ENCODE data around the gene RFX2. TPM values are rescaled to one million over a fixed set of nuclear protein-coding genes. Genes with fewer than 3 reads are reported as not detected.

The RFX2 gene
- total and polyA plus RNA-seq, 2 experiments from 2014 or later, result 2.3 to 4.9 TPM

- TF ChIP-seq EZH2phosphoT487 (IDR thresholded peaks at IDR 0.05; ENCODE audit: low read depth, severe bottlenecking, unreplicated experiment), result no peak
- no peak for TF ChIP-seq CTCF (IDR thresholded peaks at IDR 0.05; ENCODE audit: poor library complexity)
- no peak for TF ChIP-seq EZH2 (IDR thresholded peaks at IDR 0.05; ENCODE audit: borderline replicate concordance)
- 94% methylated on average over 2 of the region's 2 CpGs for WGBS (ENCODE audit: low lambda C conversion rate, missing lambda C conversion rate)
- Histone ChIP-seq H4K20me1 (ENCODE audit: insufficient read depth, poor library complexity, severe bottlenecking) (peaks cover 72% of the 10 kb centered on the region), H3K27ac (no peak overlapping the region), H3K9me3 (ENCODE audit: low read depth) (no peaks in the 10 kb centered on the region), H3K36me3 (replicated peaks; ENCODE audit: insufficient read depth, low read depth) (no peaks in the 10 kb centered on the region), H3K4me3 (no peak overlapping the region), H3K4me2 (no peak overlapping the region), H2AFZ (no peak overlapping the region), H3K4me1 (ENCODE audit: insufficient read depth) (peaks cover 47% of the 10 kb centered on the region), H3K27me3 (no peaks in the 10 kb centered on the region), H3K79me2 (peaks cover 98% of the 10 kb centered on the region), H3K9me2 (replicated peaks; ENCODE audit: insufficient read depth) (no peaks in the 10 kb centered on the region)
- no peak for DNase-seq (ENCODE audit: low spot score)
These were observed 138.5 kb downstream of the RFX2 start for GRCh38 chr19:5971714-5972354.

DNA sequence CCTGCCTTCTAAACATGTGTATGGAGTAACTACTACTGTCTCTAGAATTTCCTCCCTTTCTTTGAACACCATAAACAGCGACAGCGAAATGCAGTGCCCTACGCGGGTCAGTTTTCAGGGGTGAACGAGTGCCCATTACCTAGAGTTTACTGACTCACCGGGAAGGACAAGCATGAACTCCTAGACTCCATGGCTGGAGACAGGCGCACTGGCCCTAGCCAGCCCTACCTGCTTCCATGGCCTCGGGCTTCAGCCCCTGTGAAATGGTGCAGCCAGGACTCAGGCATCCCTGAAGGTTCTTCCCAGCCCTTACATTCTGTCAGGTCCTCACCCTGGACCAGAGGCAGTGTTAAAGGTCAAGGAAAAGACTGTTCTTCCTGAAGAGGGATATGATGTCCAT is 140.8 kb downstream of the RFX2 start:
- no peak overlapping the region for H3K4me2 ChIP-seq
- peaks cover 79% of the 10 kb centered on the region for H4K20me1 ChIP-seq (ENCODE audit: insufficient read depth, poor library complexity, severe bottlenecking)
- no peaks in the 10 kb centered on the region for H3K9me2 ChIP-seq (replicated peaks; ENCODE audit: insufficient read depth)
- H3K4me1 ChIP-seq (ENCODE audit: insufficient read depth), result peaks cover 50% of the 10 kb centered on the region
- H3K27ac ChIP-seq, result peak overlapping the region; percentile 76
- no peaks in the 10 kb centered on the region for H3K27me3 ChIP-seq
- peaks cover 98% of the 10 kb centered on the region for H3K79me2 ChIP-seq
- 94% methylated on average over 8 of the region's 8 CpGs for WGBS (ENCODE audit: low lambda C conversion rate, missing lambda C conversion rate)
- TF ChIP-seq EZH2phosphoT487 (IDR thresholded peaks at IDR 0.05; ENCODE audit: low read depth, severe bottlenecking, unreplicated experiment), result no peak
- no peak for TF ChIP-seq EZH2 (IDR thresholded peaks at IDR 0.05; ENCODE audit: borderline replicate concordance)
- no peak for TF ChIP-seq CTCF (IDR thresholded peaks at IDR 0.05; ENCODE audit: poor library complexity)
- H3K36me3 ChIP-seq (replicated peaks; ENCODE audit: insufficient read depth, low read depth), result no peaks in the 10 kb centered on the region
- DNase-seq (ENCODE audit: low spot score), result no peak
- H3K9me3 ChIP-seq (ENCODE audit: low read depth), result no peaks in the 10 kb centered on the region
- H2AFZ ChIP-seq, result no peak overlapping the region
- no peak overlapping the region for H3K4me3 ChIP-seq

DNA sequence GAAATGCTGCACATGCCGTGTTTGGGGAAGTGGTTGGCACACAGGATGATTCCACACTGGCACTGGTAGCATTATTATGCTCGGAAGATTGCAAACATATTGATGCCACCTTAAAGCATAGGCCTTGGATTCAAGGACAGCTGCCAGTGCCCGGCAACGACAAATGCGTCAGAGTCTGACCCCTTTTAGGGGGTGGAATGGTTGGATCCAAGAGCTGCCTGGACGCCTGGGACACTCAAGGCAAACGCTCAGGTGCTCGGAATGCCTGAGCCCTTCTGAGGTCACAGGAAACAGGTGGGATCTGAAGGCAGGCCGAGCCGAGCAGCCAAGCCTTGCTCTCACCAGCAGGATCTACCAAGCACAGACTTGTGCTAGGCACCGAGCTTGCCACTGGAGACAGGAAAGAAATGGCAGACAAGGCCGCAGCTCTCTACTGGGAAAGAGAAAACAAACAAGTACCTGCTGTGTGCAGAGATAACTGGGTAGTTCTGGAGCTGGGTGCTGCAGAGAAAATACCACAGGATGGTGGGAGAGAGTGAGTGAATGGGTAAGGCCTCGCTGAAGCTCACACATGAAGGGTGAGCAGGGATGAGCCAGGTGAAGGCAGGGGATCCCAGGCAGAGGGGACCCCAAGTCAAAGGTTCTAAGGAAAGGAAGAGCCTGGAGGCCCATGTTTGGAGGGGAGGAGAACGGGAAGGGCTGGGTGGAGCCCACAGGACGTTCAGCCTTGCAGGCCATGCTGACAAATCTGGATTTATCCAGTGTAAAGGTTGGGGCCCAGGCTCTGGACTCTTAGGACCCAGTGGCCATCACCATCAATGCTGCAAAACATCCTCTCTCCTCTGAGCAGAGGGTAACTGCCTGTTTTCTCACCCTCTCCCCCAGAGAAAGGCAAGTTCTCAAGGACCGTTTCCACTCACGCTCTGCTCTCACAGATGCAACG is 141.6 kb downstream of the RFX2 start:
- H3K9me3 ChIP-seq (ENCODE audit: low read depth), result no peaks in the 10 kb centered on the region
- DNase-seq (ENCODE audit: low spot score), result no peak
- 61% methylated on average over 18 of the region's 18 CpGs for WGBS (ENCODE audit: low lambda C conversion rate, missing lambda C conversion rate)
- peak overlapping the region; percentile 76 for H3K27ac ChIP-seq
- no peaks in the 10 kb centered on the region for H3K9me2 ChIP-seq (replicated peaks; ENCODE audit: insufficient read depth)
- no peak for TF ChIP-seq CTCF (IDR thresholded peaks at IDR 0.05; ENCODE audit: poor library complexity)
- TF ChIP-seq EZH2phosphoT487 (IDR thresholded peaks at IDR 0.05; ENCODE audit: low read depth, severe bottlenecking, unreplicated experiment), result no peak
- TF ChIP-seq EZH2 (IDR thresholded peaks at IDR 0.05; ENCODE audit: borderline replicate concordance), result no peak
- peaks cover 79% of the 10 kb centered on the region for H4K20me1 ChIP-seq (ENCODE audit: insufficient read depth, poor library complexity, severe bottlenecking)
- H3K79me2 ChIP-seq, result peaks cover 98% of the 10 kb centered on the region
- no peaks in the 10 kb centered on the region for H3K36me3 ChIP-seq (replicated peaks; ENCODE audit: insufficient read depth, low read depth)
- H3K4me3 ChIP-seq, result no peak overlapping the region
- H2AFZ ChIP-seq, result no peak overlapping the region
- H3K27me3 ChIP-seq, result no peaks in the 10 kb centered on the region
- H3K4me1 ChIP-seq (ENCODE audit: insufficient read depth), result peaks cover 43% of the 10 kb centered on the region
- H3K4me2 ChIP-seq, result peak overlapping the region; percentile 45
